Stimulated activated CD8-positive, alpha-beta memory T cell treated with anti-CD3 and anti-CD28 coated beads, Interleukin-15, amount 100 ng/mL, for 4 hours (primary cell): ENCODE results near the gene ESYT3.

Source experiments
- DNase-seq, 2 donors: peaks; one replicate each; pipeline ENCODE4 v3.0.0-alpha.2; 2020; ENCODE audit warnings: low read depth in 2 of 2

ESYT3 gene, protein sequence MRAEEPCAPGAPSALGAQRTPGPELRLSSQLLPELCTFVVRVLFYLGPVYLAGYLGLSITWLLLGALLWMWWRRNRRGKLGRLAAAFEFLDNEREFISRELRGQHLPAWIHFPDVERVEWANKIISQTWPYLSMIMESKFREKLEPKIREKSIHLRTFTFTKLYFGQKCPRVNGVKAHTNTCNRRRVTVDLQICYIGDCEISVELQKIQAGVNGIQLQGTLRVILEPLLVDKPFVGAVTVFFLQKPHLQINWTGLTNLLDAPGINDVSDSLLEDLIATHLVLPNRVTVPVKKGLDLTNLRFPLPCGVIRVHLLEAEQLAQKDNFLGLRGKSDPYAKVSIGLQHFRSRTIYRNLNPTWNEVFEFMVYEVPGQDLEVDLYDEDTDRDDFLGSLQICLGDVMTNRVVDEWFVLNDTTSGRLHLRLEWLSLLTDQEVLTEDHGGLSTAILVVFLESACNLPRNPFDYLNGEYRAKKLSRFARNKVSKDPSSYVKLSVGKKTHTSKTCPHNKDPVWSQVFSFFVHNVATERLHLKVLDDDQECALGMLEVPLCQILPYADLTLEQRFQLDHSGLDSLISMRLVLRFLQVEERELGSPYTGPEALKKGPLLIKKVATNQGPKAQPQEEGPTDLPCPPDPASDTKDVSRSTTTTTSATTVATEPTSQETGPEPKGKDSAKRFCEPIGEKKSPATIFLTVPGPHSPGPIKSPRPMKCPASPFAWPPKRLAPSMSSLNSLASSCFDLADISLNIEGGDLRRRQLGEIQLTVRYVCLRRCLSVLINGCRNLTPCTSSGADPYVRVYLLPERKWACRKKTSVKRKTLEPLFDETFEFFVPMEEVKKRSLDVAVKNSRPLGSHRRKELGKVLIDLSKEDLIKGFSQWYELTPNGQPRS

GRCh38 chr3:138434276-138434874 is at the start of gene ESYT3:
ESYT3 (plus strand) TSS chr3:138434616; CDS start chr3:138434799, 183 bp downstream.
- DNase-seq = no peak

- DNase-seq = no peak
These were observed 49.4 kb upstream of the ESYT3 start for GRCh38 chr3:138384976-138385375.

- DNase-seq = no peak
These were observed 45.2 kb upstream of the ESYT3 start for GRCh38 chr3:138389144-138389601.

GRCh38 chr3:138389841-138390581 is 44.4 kb upstream of the ESYT3 start:
- DNase-seq = no peak

GRCh38 chr3:138390582-138390932 is 43.9 kb upstream of the ESYT3 start:
- no peak for DNase-seq

- no peak for DNase-seq
These were observed 40.3 kb upstream of the ESYT3 start for GRCh38 chr3:138394156-138394555.

DNA sequence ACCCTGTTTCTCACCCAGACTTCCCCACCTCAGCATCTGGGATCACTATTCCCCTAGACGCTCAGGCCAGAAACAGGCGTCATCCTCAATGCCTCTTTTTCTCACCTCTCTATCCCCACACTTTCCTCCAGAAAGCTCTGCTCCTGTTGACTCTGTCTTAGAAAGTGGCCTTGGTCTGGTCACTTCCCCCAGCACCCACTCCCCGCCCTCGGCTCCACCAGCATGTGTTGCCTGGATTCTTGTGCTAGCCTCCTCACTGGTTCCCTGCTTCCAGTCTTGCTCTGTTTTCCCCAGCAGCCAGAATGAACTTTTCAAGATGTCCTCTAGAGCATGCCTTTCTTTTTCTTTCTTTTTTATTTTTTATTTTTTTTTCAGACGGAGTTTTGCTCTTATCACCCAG is 39.7 kb upstream of the ESYT3 start:
- no peak for DNase-seq

- no peak for DNase-seq
These were observed 38.3 kb upstream of the ESYT3 start for GRCh38 chr3:138395865-138396751.

- no peak for DNase-seq
These were observed 37.5 kb upstream of the ESYT3 start for GRCh38 chr3:138396752-138397410.

DNA sequence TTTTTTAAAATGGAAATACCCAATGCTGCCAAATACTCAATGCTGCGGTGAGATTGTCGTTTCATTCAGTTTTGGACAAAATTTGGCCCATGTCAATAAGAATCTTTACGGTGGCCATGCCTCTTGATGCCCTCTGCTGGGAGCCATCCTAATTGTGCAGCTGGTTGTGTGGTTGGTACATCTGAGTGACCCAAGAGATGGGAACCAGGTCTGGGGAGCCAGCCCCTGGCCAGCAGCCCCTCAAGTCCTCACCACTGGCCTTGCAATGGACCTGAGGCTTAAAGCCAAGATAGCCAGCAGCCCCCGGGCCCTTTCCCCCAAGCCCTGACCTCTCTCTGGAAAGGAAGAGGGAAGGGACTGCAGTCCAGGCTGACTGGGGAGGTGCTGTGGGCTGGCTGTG is 36.4 kb upstream of the ESYT3 start:
- DNase-seq = no peak

DNA sequence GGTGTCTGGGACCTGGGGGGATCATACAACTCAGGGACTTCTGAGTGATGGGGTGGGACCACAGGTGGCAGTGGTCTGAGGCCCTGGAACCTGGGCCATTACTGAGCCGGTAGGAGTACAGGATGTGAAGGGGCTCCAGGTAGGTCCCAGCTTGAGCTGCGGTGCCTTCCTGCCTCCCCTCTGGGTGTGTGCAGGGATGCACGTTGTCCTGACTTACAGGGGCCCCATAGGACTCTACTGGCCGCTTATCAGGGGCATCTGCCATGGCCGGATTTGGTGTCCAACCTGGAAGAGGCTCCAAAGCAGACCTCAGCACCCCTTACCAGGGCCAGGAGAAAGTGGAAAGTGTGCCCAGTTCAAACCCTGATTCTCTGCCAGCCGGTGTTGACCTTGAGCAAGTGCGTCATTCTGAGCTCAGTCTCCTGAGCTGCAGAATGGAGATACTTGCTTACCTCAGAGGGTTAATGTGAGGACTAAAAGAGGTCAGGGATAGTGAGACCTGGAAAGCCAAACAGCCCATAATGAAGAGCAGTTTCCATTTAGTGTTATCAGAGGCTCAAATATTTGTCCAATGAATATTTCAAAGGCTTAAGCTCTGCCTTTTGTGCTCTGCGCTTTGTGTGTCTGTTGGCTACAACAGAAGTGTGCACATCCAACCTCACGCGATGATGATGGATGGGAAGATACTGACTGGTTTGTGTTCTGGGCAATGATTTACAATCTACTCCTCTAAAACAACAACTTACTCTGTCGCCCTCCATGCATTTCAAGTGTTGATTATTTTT is 35.4 kb upstream of the ESYT3 start:
- no peak for DNase-seq

GRCh38 chr3:138399766-138400165 is 34.6 kb upstream of the ESYT3 start:
- DNase-seq = no peak

GRCh38 chr3:138400651-138401070 is 33.8 kb upstream of the ESYT3 start:
- no peak for DNase-seq

DNA sequence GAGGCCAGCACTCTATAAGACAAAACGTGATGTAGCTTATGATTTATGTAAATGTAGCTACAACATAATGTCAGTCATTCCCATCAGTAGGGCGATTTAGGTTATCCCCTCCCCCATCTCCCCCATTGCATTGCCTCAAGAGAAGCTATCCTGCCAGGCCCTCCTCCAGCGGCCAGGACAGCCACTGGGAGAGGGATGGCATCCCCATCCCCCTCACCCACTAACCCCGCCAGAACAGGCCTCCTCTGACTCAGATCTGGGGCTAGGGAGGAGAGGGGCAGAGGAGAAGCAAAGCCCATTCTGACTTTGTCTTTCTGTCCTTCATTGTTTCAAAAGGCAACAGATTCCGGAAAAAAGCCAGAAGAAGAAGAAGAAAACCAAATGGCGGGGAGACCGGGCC is 32.6 kb upstream of the ESYT3 start:
- no peak for DNase-seq

DNA sequence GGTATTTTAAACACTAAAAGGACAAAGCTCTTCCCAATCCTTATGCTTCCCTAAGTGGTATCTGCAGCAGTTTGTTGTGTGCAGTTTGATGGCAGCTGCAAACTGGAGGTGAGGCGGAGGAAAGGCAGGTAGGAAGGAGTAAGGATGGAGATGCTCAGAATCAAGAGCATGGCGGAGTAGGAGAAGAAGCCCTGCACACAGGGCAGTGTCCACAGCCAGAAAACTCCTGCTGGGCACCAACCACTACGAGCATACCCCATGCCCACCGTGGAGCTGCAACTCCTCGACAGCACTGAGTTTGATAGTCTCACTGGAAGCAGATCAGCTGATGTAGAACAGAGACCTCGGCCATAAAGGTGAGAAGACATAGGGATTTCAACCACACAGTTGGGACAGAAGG is 30.3 kb upstream of the ESYT3 start:
- no peak for DNase-seq

GRCh38 chr3:138405001-138405400 is 29.4 kb upstream of the ESYT3 start:
- DNase-seq = no peak

GRCh38 chr3:138405486-138405885 is 28.9 kb upstream of the ESYT3 start:
- no peak for DNase-seq

DNA sequence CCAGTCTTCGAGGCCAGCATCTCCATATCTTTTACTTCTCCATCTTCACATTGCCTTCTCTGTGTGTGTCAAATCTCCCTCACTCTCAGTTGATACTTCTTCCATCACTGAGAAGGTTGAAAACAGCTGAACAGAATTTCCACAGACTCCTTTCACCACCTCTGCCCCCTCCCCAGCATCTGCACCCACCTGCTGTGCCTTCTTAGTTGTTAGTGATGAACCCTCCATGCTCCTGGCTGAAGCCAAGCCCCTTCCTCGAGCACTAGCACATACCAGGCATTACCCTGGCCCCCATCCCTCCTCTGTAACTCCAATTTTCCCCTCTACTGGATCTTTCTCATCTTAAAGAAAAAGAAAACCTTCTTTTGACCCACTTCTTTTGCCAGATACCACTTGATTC is 27.8 kb upstream of the ESYT3 start:
- DNase-seq = no peak

GRCh38 chr3:138407236-138407907 is 27.0 kb upstream of the ESYT3 start:
- no peak for DNase-seq
